SKM-1 (cell line): Measurements from ENCODE around the gene FOXN3.

Experiments
- DNase-seq: peaks from one replicate; lab custom pipeline; 2025; ENCODE audit not compliant: unreplicated experiment; lab: John Stamatoyannopoulos, UW

The FOXN3 gene

GRCh38 chr14:89339579-89339978, 77.5 kb downstream of the FOXN3 start:
- DNase-seq = no peak

DNA sequence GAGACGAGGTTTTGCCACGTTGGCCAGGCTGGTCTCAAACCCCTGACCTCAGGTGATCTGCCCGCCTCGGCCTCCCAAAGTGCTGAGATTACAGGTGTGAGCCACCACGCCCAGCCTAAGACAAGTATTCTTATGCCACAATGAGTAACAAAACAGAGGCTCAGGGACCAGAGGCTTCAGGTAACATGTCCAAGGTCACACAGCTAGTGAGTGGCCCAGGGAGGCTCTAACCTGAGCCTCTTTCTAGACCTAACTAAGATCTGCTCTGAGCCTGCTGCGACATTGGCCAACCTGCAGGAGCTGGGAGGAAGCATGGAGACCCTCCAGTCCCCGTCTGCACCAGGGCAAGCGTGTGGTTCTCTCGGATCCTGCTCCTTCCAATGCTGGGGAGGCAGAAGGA, 77.9 kb downstream of the FOXN3 start:
- no peak for DNase-seq

DNA sequence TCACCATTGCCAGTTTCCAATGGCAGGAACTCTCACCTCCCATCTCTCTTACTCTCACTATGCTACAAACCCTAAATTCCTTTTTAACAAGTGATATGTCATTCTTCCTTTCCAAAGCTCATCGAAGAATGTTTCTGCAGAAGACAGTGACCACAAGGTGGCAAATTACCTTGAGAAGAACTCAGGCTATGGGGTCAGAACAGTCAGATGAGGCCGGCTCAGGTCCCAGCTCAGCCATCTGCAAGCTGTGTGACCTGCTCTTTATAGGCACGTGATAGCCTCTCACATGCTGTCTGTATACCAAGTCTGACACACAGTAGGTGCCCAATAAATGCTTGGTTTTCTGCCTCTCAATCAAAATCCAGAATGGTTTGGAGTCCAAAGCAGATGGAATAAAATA, 80.7 kb downstream of the FOXN3 start:
- no peak for DNase-seq

DNA sequence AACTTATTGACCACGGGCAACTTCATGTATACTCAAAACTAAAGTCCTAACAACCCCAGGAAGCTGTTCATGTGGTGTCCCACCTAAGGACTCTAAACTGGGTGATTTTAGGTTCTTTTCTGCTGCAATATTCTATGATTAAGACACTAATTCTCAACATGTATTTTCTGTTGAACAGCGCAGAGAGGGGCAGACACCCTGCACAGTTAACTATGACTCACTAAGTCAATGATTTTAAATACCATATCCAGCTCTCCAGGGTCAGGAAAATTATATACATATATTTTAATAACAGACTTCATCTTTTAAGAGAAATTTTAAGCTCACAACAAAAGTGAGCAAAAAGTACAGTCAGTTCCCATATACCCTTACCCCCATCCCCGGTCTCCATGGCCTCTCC, 85.0 kb downstream of the FOXN3 start:
- no peak for DNase-seq

DNA sequence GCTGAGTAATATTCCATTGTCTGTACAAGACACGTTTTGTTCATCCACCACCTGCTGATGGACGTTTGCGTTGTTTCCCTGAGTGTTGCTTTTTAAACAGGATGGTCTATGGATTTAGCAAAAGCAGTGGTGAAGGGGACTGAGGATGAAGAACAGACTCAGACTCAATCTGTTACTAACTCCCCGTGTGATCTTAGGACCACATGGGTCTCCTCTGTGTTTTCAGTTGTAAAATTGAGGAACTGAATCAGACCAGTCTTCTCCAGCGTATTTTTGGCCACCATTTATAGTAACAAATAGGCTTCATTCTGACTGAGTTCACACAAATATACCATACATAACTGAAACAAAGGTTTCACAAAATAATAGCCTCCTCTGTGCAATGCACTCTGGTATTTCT, 85.6 kb downstream of the FOXN3 start:
- no peak for DNase-seq

DNA sequence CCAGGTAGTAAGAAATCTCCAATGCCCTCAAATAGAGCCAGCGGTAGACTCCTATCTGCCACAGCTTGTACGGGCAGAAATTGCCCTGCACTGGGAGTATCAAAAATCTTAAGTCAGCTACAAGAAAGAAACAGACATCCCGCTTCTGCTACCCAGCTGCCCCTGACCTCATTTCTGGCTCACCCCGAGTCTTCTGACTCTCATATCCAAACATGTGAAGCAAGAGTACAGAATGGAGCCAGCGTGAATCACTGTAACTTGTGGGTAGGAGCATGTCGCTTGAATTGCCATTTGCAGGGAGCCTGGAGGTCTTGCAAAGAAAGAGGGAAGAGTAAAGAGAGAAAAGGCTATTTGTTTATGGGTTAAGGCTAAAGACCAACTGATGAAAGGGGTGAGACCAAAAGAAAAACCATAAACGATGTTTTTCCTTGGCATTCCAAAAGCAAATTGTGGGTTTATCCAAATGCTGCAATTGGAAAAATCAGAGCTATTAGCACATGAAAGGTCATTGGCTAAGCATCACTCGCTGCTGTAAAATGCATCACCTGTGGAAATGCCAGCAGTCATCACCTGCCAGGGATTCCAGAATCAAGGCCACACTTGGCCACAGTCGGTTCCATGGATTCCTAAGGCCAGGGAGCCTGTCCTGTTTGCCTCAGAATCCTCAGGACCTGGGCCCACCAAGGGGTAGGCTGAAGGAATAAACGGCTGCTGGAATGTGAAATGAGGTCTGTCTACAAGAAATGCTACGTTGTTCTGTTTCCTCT, 86.6 kb downstream of the FOXN3 start:
- DNase-seq = no peak

DNA sequence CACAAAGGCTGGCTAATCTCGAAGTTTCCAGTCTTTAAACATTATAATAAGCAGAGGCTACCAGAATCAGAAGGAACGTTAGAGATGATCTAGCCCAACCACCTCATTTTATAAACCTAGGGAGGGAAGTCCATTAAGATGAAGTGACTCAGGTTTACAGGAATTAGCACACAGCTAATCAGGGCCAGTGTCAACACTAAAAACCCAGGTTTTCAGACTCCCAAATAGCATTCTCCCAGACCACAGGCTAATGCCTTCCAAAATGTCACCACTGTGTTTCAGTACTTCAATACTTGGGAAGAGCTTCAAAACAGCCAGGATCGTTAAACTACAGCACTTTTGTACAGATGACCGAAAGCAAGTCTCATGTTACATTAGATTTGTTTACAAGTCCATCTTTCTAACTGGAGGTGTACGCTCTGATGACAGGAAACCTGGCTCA, 89.2 kb downstream of the FOXN3 start:
- no peak for DNase-seq

GRCh38 chr14:89325959-89326358, 91.1 kb downstream of the FOXN3 start:
- no peak for DNase-seq

- no peak for DNase-seq
Measured at GRCh38 chr14:89325299-89325883, 91.6 kb downstream of the FOXN3 start.

DNA sequence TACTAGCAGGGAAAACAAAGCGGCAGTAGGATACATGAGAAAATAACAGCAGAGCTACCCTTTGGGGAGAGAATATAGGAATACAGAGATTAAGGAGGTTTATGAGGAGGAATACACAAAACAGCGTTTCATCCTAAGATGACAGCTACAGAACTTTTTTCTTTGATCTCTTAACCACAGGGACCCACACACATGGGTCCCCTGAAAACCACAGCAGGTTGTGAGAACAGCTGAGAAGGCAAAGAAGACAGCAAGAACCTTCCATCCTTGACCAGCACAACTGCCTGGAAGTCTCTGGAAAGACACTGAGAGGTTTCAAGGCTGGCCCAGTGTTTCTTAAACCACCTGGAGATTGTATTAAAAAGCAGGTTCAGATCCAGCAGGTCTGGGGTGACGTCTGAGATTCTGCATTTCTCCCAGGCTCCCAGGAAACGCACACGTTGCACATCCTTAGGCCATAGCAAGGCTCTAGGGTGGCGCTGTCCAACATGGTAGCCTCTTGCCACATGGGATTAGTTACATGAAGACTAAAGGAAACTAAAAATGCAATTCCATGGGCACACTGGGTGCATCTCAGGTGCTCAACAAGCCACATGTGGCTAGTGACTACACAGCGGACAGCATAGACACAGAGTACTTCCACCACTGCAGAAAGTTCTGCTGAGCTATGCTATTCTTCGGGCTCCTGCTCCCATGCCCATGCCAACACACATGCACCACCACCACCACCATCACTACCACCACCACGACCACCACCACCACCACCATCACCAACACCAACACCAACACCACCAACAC, 92.3 kb downstream of the FOXN3 start:
- DNase-seq = no peak

GRCh38 chr14:89320381-89321000, 96.5 kb downstream of the FOXN3 start:
- DNase-seq = no peak

DNA sequence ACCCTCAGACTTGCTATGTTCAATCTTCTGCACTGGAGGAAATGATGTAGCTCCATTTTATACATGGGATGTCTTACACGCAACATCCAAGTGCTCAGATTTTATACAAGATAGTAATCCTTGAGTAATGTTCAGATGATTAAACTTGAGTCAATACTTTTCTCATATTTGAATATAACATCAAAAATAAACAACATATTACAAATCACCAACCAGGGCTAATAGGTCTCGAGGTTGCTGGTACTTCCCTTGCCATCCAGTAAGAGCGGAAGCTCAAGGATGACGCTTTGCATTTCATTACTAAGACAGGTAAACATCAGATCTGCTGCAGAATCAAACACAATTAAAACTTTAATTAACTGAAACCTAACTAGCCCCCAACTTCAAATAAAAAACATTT, 97.3 kb downstream of the FOXN3 start:
- DNase-seq = no peak

DNA sequence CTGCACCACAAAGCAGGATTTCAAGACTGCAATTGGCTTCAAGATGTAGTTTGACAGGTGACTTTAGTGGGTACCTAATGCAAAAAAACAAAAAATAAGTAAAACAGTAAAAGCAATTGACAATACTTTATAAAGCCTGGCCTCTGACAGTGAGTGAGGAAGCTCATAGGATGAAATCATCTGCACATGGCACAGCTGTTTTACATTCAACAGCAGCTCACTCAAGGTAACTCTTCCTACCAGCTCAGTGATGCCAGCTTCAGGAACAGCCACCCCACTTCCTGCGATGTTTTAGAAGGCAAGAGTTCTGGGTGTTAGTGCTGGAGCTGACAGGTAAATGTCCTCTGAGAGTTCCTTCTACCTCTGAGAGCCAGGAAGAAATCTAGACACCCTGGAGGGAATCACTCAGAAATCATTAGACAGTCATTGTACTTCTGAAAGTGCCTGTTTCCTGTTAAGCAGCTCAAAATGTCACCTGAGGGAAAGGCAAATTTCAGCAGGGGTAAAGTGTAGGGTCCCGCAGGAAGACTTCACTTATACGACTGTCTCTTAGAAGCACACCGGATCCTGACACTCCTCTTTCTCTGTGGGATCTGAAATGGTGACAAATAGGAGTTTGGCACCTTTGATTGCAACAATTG, 99.9 kb downstream of the FOXN3 start:
- no peak for DNase-seq

GRCh38 chr14:89315493-89316470, 101.3 kb downstream of the FOXN3 start:
- no peak for DNase-seq

GRCh38 chr14:89314274-89314673, 102.8 kb downstream of the FOXN3 start:
- DNase-seq = no peak

DNA sequence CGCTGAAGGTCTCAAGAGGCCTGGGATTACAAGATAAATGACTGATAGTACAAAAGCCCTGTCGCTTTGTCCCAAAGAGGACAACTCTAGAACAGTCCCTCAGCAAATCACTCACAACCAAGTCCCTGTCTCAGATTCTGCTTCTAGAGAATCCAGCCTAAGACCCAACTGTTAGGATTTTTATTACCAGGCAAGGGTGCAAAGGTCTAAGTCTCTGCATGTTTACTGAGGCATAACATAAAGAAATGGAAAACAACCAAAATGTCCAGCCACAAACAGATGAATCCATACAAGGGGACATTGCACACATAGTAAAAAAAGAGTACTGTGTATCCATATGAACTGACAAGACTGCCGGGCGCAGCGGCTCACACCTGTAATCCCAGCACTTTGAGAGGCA, 104.1 kb downstream of the FOXN3 start:
- DNase-seq = no peak

- DNase-seq = no peak
Measured at GRCh38 chr14:89310211-89310610, 106.8 kb downstream of the FOXN3 start.

DNA sequence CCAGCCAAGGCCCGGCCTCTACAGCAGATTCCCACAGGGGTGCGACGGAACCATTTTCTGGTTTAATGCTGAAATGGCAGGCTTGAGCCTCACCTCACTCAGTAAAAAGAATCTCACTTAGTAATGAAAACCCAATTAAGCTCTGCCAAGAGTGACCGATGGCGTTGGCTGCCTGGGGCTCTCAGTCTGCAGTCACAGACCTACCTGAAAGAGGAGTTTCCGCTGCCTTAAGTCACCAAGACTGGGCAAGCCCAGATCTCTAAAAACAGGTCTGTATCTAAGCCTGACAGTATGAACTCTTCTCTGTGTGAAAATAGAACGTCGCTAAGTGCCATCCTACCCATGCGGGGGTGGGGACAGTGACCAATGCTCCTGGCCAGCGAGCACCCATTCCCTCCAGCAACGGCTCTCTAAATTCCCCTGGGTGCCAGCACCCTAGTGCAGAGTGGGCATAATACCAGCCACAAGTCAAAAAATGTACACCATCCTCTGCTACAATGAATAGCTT, 107.3 kb downstream of the FOXN3 start:
- DNase-seq = no peak

- DNase-seq = peak; percentile 4
Measured at GRCh38 chr14:89308232-89308959, 108.6 kb downstream of the FOXN3 start.
